Lower lobe of right lung (tissue), 2 donors: Measurements from ENCODE around the gene OR52I2. TPM values are rescaled to one million over a fixed set of nuclear protein-coding genes. Genes with fewer than 3 reads are reported as not detected.

Experiments used
- ATAC-seq, 2 donors: fragments of 200-7000 bp; cut with Tn5 transposase; one replicate each; pipeline ENCODE4 v1.9.1; 2020 to 2022; ENCODE audit warnings: mild to moderate bottlenecking in 2 of 2, moderate library complexity in 2 of 2
- DNase-seq: peaks from one replicate; pipeline ENCODE4 v3.0.0-alpha.2; 2020
- H3K27ac ChIP-seq: fragments of 200-600 bp; one replicate; pipeline ENCODE4 v1.8.0; 2022
- H3K27me3 ChIP-seq: fragments of 200-600 bp; one replicate; pipeline ENCODE4 v1.8.0; 2022; ENCODE audit warnings: low read depth
- H3K36me3 ChIP-seq: fragments of 200-600 bp; one replicate; pipeline ENCODE4 v1.8.0; 2022; ENCODE audit warnings: mild to moderate bottlenecking
- H3K4me1 ChIP-seq: fragments of 200-600 bp; one replicate; pipeline ENCODE4 v1.8.0; 2022
- H3K4me3 ChIP-seq: fragments of 200-600 bp; one replicate; pipeline ENCODE4 v1.8.0; 2022; ENCODE audit warnings: mild to moderate bottlenecking
- H3K9me3 ChIP-seq: fragments of 200-600 bp; one replicate; pipeline ENCODE4 v1.8.0; 2022
- intact Hi-C: fragments of 100-400 bp; cut with DNase I; formaldehyde crosslinking; loops from one replicate; pipeline ENCODE4 v1.11.0; 2022
- total RNA-seq: library from RNA; stranded (reverse); fragmentation: NEBNext Ultra II Directional; extraction: Animal tissue kit (Norgen Biotek cat#: 25700); gene quantifications from one replicate; pipeline ENCODE4 v1.2.1, GENCODE V29; 2021
- TF ChIP-seq, protein P1 (sequence below): fragments of 200-600 bp; IDR thresholded peaks from one replicate; pipeline ENCODE4 v1.8.0; 2022; ENCODE audit warnings: antibody characterized with exemption, mild to moderate bottlenecking
- donor health status: DM: no; HTN: yes; CAD: no; lungs with severe emphysema.

Gene OR52I2
- total RNA-seq, 1 donor from 2014 or later, result not detected

DNA sequence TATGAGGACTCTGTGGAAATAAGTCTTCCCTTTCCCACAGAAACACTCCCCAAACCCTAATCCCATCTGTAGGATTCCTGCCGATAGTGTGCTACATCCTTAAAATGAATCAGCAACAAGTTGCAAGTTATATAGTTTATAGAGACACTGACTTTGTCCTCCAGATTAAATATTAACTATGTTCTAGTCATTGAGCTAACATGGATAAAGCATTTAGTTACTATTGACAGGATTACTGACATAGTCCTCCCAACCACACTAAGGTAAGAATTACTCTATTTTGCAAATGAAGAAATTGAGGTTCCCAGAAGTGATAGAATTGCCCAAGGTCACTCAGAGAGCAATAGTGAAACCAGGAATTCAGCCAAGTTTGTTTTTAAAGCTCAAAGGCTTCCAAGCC lies 34.7 kb upstream of the OR52I2 start:
- TF ChIP-seq, protein P1, sequence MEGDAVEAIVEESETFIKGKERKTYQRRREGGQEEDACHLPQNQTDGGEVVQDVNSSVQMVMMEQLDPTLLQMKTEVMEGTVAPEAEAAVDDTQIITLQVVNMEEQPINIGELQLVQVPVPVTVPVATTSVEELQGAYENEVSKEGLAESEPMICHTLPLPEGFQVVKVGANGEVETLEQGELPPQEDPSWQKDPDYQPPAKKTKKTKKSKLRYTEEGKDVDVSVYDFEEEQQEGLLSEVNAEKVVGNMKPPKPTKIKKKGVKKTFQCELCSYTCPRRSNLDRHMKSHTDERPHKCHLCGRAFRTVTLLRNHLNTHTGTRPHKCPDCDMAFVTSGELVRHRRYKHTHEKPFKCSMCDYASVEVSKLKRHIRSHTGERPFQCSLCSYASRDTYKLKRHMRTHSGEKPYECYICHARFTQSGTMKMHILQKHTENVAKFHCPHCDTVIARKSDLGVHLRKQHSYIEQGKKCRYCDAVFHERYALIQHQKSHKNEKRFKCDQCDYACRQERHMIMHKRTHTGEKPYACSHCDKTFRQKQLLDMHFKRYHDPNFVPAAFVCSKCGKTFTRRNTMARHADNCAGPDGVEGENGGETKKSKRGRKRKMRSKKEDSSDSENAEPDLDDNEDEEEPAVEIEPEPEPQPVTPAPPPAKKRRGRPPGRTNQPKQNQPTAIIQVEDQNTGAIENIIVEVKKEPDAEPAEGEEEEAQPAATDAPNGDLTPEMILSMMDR, result no peak
- DNase-seq (no peak), ATAC-seq (no peak)
- Histone ChIP-seq H3K4me1 (no peaks in the 10 kb centered on the region), H3K36me3 (no peaks in the 10 kb centered on the region), H3K4me3 (no peak overlapping the region), H3K27ac (no peak overlapping the region), H3K9me3 (no peaks in the 10 kb centered on the region), H3K27me3 (no peaks in the 10 kb centered on the region)
- intact Hi-C loops, result no loop called here

DNA sequence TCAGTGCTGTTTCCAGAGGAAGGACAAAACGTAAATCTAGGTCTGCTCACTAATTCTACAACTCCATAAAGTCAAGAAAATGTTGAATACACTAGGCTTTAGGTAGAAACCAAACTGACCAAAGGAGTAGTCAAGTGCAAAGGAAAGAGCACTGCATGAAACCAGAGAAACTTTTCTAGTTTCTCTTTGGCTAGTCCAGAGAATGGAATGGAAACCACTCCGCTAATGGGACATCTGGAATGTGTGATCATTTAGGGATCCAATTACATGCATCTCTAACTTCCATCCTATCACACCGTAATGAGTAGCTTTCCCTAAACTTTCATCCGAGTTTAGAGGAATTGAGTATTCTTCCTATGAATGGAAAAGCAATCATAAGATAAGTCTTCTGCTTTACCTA lies 34.1 kb upstream of the OR52I2 start:
- H3K36me3 ChIP-seq, result no peaks in the 10 kb centered on the region
- ATAC-seq (no peak), DNase-seq (no peak)
- H3K27me3 ChIP-seq, result no peaks in the 10 kb centered on the region
- TF ChIP-seq, protein P1, result no peak
- no peaks in the 10 kb centered on the region for H3K4me1 ChIP-seq
- H3K27ac ChIP-seq, result no peak overlapping the region
- no peaks in the 10 kb centered on the region for H3K9me3 ChIP-seq
- intact Hi-C loops, result no loop called here
- no peak overlapping the region for H3K4me3 ChIP-seq

DNA sequence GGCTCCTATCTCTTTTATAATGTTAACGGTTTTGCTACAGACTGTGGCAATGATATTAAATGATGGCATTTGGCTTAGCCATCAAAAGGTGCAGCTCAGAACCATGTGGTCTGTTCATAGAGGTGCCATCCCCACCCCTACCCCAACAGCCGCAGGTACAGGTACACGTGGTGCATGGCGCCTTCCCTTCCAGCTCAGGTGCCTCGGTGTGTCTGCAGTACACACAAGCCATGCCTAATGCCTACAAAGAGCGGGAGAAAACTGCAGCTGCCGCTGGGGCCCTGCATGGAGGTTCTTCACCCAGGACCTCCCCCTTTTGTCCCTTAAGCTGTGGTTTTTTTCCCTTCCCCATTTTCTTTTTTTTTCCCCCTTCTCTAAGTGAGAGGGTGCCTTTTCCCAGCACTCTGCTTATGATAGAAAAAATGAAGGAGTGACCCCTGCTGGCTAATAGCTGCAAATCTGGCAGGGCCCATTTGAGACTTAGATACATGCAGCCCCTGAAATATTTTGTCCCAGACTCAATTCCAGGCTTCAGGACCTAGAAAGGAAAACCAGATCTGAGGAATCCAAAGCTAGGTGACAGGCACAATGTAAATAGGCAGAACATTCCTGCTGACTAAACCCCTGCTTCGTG lies 30.1 kb upstream of the OR52I2 start:
- no peak for DNase-seq
- ATAC-seq, result no peak
- intact Hi-C loops, result no loop called here

DNA sequence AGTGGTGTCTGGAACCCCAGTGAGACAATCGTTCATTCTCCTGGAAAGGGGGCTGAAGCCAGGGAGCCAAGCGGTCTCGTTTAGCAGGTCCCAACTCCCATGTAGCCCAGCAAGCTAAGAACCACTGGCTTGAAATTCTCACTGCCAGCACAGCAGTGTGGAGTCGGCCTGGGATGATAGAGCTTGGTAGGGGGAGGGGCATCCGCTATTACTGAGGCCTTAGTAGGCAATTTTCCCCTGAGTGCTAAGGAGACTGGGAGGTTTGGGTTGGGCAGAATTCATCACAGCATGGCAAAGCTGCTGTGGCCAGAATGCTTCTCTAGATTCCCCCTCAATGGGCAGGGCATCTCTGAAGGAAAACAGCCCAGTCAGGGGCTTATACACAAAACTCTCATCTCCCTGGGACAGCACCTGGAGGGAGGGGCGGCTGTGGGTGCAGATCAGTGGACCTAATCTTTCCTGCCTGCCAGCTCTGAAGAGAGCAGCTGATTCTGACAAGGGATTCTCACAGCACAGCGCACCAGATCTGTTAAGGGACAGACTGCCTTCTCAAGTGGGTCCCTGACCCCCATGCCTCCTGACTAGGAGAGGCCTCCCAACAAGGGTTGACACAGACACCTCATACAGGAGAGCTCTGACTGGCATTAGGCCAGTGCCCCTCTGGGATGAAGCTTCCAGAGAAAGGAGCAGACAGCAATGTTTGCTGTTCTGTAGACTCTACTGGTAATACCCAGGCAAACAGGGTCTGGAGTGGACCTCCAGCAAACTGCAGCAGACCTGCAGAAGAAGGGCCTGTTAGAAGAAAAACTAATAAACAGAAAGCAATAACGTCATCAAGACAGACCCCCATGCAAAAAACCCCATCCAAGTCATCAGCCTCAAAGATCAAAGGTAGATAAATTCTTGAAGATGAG lies 21.8 kb upstream of the OR52I2 start:
- TF ChIP-seq, protein P1, result no peak
- H3K9me3 ChIP-seq, result no peaks in the 10 kb centered on the region
- no peak for ATAC-seq
- H3K4me1 ChIP-seq, result no peaks in the 10 kb centered on the region
- intact Hi-C loops, result no loop called here
- no peaks in the 10 kb centered on the region for H3K27me3 ChIP-seq
- H3K4me3 ChIP-seq, result no peak overlapping the region
- no peak overlapping the region for H3K27ac ChIP-seq
- no peak for DNase-seq
- no peaks in the 10 kb centered on the region for H3K36me3 ChIP-seq

More for the DNA sequence above, 30.1 kb upstream of the OR52I2 start:
- no peaks in the 10 kb centered on the region for H3K9me3 ChIP-seq
- H3K27ac ChIP-seq, result no peak overlapping the region
- H3K4me1 ChIP-seq, result no peaks in the 10 kb centered on the region
- H3K27me3 ChIP-seq, result peaks cover 3% of the 10 kb centered on the region
- TF ChIP-seq, protein P1, result peak; percentile 12
- H3K36me3 ChIP-seq, result no peaks in the 10 kb centered on the region
- H3K4me3 ChIP-seq, result no peak overlapping the region

DNA sequence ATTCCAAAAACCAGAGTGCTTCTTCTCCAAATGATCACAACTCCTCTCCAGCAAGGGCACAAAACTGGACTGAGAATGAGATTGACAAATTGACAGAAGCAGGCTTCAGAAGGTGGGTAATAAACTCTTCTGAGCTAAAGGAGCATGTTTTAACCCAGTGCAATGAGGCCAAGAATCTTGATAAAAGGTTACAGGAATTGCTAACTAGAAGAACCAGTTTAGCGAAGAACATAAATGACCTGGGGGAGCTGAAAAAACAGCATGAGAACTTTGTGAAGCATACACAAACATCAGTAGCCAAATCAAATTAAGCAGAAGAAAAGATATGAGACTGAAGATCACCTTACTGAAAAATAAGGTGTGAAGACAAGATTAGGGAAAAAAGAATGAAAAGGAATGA lies 21.1 kb upstream of the OR52I2 start:
- Histone ChIP-seq H3K36me3 (no peaks in the 10 kb centered on the region), H3K27me3 (no peaks in the 10 kb centered on the region), H3K9me3 (no peaks in the 10 kb centered on the region), H3K4me3 (no peak overlapping the region), H3K27ac (no peak overlapping the region), H3K4me1 (no peaks in the 10 kb centered on the region)
- intact Hi-C loops, result no loop called here
- DNase-seq, result no peak
- ATAC-seq, result no peak
- TF ChIP-seq, protein P1, result no peak
